PC-9 (cell line): ENCODE measurements around the gene ITGBL1. TPM values are rescaled to one million over a fixed set of nuclear protein-coding genes. Genes with fewer than 3 reads are reported as not detected.

Experiments used
- BruUV-seq: library from RNA; stranded (reverse); fragments of 400-500 nt; replicated peaks from 2 replicates; lab custom pipeline; 2021; lab: Mats Ljungman, UMichigan
- CTCF ChIA-PET: fragments of 300-600 bp; sonication (Branson Sonifier 250); formaldehyde crosslinking; loops from one replicate; lab custom pipeline; 2022; ENCODE audit warnings: antibody characterized with exemption; lab: Charles Lee
- POLR2A ChIA-PET: fragments of 300-600 bp; sonication (Branson Sonifier 250); formaldehyde crosslinking; loops from one replicate; lab custom pipeline; 2022; ENCODE audit warnings: antibody characterized with exemption; ENCODE audit not compliant: unreplicated experiment; lab: Charles Lee
- DNase-seq, 2 experiments: peaks; one replicate each; pipeline versions ENCODE4 v3.0.0 to v3.0.0-alpha.2; 2015 to 2022; ENCODE audit warnings: mixed read lengths in 1 of 2
- H2AFZ ChIP-seq: fragments of 200-600 bp; sonication (generic); 2 replicates; pipeline ENCODE4 v1.8.1; 2017; ENCODE audit warnings: antibody characterized with exemption
- H3F3A ChIP-seq: fragments of 200-600 bp; sonication (generic); 2 replicates; pipeline ENCODE4 v1.8.1; 2017; ENCODE audit warnings: antibody characterized with exemption, mild to moderate bottlenecking, low read depth; ENCODE audit not compliant: insufficient read depth
- H3K27ac ChIP-seq: fragments of 200-600 bp; sonication (generic); 2 replicates; pipeline ENCODE4 v1.6.1; 2016; ENCODE audit warnings: mixed run types
- H3K27me3 ChIP-seq: fragments of 200-600 bp; sonication (generic); 2 replicates; pipeline ENCODE4 v1.6.1; 2016; ENCODE audit warnings: low read depth, mixed run types; ENCODE audit not compliant: insufficient read depth
- H3K36me3 ChIP-seq: fragments of 200-600 bp; sonication (generic); 2 replicates; pipeline ENCODE4 v1.6.1; 2016; ENCODE audit warnings: low read depth, mixed run types
- H3K4me1 ChIP-seq: fragments of 200-600 bp; sonication (generic); replicated peaks from 2 replicates; pipeline ENCODE4 v1.6.1; 2016; ENCODE audit warnings: mixed run types; ENCODE audit not compliant: insufficient read depth
- H3K4me2 ChIP-seq: fragments of 200-600 bp; sonication (generic); 2 replicates; pipeline ENCODE4 v1.6.1; 2017; ENCODE audit warnings: mixed run types
- H3K4me3 ChIP-seq: fragments of 200-600 bp; sonication (generic); 2 replicates; pipeline ENCODE4 v1.6.1; 2016; ENCODE audit warnings: mixed run types
- H3K79me2 ChIP-seq: fragments of 200-600 bp; sonication (generic); 2 replicates; pipeline ENCODE4 v1.6.1; 2017; ENCODE audit warnings: low read depth, mixed run types
- H3K9me2 ChIP-seq: fragments of 200-600 bp; sonication (generic); 2 replicates; pipeline ENCODE4 v1.8.1; 2017; ENCODE audit warnings: mild to moderate bottlenecking; ENCODE audit not compliant: insufficient read depth
- H3K9me3 ChIP-seq: fragments of 200-600 bp; sonication (generic); 2 replicates; pipeline ENCODE4 v1.8.1; 2016; ENCODE audit warnings: low read depth; ENCODE audit not compliant: insufficient read depth
- H4K20me1 ChIP-seq: fragments of 200-600 bp; sonication (generic); 2 replicates; pipeline ENCODE4 v1.8.1; 2017; ENCODE audit not compliant: insufficient read depth
- EZH2 ChIP-seq: fragments of 200-600 bp; sonication (generic); IDR thresholded peaks from 2 replicates; pipeline ENCODE4 v1.8.0; 2017; ENCODE audit warnings: antibody characterized with exemption, low read depth
- intact Hi-C: fragments of 100-400 bp; cut with micrococcal nuclease; formaldehyde crosslinking; loops from one replicate; pipeline ENCODE4 v1.10.0; 2022; ENCODE audit not compliant: unreplicated experiment
- total RNA-seq: library from RNA; stranded (reverse); gene quantifications from 2 replicates; pipeline ENCODE4 v1.2.3, GENCODE V29; 2021
- TF ChIP-seq, protein P1 (sequence below): fragments of 200-600 bp; sonication (generic); conservative IDR thresholded peaks from 2 replicates; pipeline ENCODE4 v1.6.1; 2017; ENCODE audit warnings: mixed run types, antibody characterized with exemption, mild to moderate bottlenecking, moderate library complexity

ITGBL1 gene
- total RNA-seq, 1 experiment from 2014 or later = 52.5 TPM

DNA sequence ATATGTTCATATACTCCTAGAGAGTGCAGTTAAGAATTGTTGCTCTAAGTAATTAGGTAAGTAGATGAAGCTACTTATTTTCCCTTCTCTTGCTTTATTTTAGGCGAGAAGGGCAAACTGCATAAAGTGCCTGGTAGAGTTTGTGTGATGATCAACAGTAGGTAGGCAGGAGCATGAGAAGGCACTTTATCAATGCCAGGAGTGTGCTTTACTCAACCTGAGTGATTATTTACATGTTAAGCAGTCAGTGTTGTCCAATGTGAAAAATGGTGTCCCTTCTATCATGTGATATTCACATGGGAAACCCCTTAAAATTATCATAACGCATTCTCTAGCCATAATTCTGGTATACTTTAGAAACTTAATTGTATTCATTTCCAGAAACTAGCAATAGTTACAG, 294.0 kb downstream of the ITGBL1 start:
- no peaks in the 10 kb centered on the region for H3K9me2 ChIP-seq
- intact Hi-C loops = no loop called here
- TF ChIP-seq, protein P1, sequence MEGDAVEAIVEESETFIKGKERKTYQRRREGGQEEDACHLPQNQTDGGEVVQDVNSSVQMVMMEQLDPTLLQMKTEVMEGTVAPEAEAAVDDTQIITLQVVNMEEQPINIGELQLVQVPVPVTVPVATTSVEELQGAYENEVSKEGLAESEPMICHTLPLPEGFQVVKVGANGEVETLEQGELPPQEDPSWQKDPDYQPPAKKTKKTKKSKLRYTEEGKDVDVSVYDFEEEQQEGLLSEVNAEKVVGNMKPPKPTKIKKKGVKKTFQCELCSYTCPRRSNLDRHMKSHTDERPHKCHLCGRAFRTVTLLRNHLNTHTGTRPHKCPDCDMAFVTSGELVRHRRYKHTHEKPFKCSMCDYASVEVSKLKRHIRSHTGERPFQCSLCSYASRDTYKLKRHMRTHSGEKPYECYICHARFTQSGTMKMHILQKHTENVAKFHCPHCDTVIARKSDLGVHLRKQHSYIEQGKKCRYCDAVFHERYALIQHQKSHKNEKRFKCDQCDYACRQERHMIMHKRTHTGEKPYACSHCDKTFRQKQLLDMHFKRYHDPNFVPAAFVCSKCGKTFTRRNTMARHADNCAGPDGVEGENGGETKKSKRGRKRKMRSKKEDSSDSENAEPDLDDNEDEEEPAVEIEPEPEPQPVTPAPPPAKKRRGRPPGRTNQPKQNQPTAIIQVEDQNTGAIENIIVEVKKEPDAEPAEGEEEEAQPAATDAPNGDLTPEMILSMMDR = no peak
- TF ChIP-seq EZH2 = no peak
- CTCF ChIA-PET = no interaction called here
- H3K9me3 ChIP-seq = peaks cover 10% of the 10 kb centered on the region
- H3K4me1 ChIP-seq = peaks cover 9% of the 10 kb centered on the region
- H3K27me3 ChIP-seq = no peaks in the 10 kb centered on the region
- no TSS peak for BruUV-seq
- H3K4me3 ChIP-seq = no peak overlapping the region
- no peaks in the 10 kb centered on the region for H3K79me2 ChIP-seq
- H3K36me3 ChIP-seq = no peaks in the 10 kb centered on the region
- H3K27ac ChIP-seq = no peak overlapping the region
- H3K4me2 ChIP-seq = no peak overlapping the region
- peaks cover 10% of the 10 kb centered on the region for H3F3A ChIP-seq
- no peak for DNase-seq
- no peak overlapping the region for H2AFZ ChIP-seq
- POLR2A ChIA-PET = no interaction called here
- H4K20me1 ChIP-seq = no peaks in the 10 kb centered on the region

- no peak overlapping the region for H3K27ac ChIP-seq
- H3K9me2 ChIP-seq = no peaks in the 10 kb centered on the region
- peaks cover 10% of the 10 kb centered on the region for H3K9me3 ChIP-seq
- H3K4me1 ChIP-seq = peaks cover 14% of the 10 kb centered on the region
- TF ChIP-seq, protein P1 = no peak
- TF ChIP-seq EZH2 = no peak
- no peak overlapping the region for H3K4me2 ChIP-seq
- no peaks in the 10 kb centered on the region for H4K20me1 ChIP-seq
- ChIA-PET POLR2A (no interaction called here), CTCF (no interaction called here)
- H2AFZ ChIP-seq = no peak overlapping the region
- DNase-seq = no peak
- no peak overlapping the region for H3K4me3 ChIP-seq
- intact Hi-C loops = no loop called here
- no peaks in the 10 kb centered on the region for H3K79me2 ChIP-seq
- BruUV-seq = no TSS peak
- no peaks in the 10 kb centered on the region for H3K36me3 ChIP-seq
- no peaks in the 10 kb centered on the region for H3K27me3 ChIP-seq
- H3F3A ChIP-seq = peaks cover 14% of the 10 kb centered on the region
These were observed 294.6 kb downstream of the ITGBL1 start for GRCh38 chr13:101747039-101747438.

GRCh38 chr13:101749584-101749983, 297.1 kb downstream of the ITGBL1 start:
- intact Hi-C loops = no loop called here
- Histone ChIP-seq H3K79me2 (no peaks in the 10 kb centered on the region), H3K4me3 (no peak overlapping the region), H3K27ac (no peak overlapping the region), H3K4me2 (no peak overlapping the region), H4K20me1 (no peaks in the 10 kb centered on the region), H3K4me1 (peaks cover 16% of the 10 kb centered on the region), H3K9me2 (no peaks in the 10 kb centered on the region), H3K9me3 (peaks cover 10% of the 10 kb centered on the region), H2AFZ (no peak overlapping the region), H3K27me3 (no peaks in the 10 kb centered on the region), H3K36me3 (no peaks in the 10 kb centered on the region), H3F3A (peaks cover 14% of the 10 kb centered on the region)
- BruUV-seq = no TSS peak
- no peak for DNase-seq
- TF ChIP-seq EZH2 = no peak
- TF ChIP-seq, protein P1 = no peak
- POLR2A ChIA-PET = no interaction called here
- CTCF ChIA-PET = no interaction called here
